Uterus (tissue), 4 donors: ENCODE measurements around the gene CDH2. TPM values are rescaled to one million over a fixed set of nuclear protein-coding genes. Genes with fewer than 3 reads are reported as not detected.

Source experiments
- DNase-seq, 2 donors: peaks; one replicate each; pipeline ENCODE4 v3.0.0-alpha.2; 2019 to 2020
- H3K27ac ChIP-seq, 2 donors: fragments of 200-600 bp; sonication (generic); 1 replicate in 1 of 2; 2 replicates in 1 of 2; pipeline ENCODE4 v1.5.1; 2016 to 2018
- H3K27me3 ChIP-seq, 2 donors: fragments of 200-600 bp; sonication (generic); one replicate each; pipeline ENCODE4 v1.5.1; 2018 to 2019; ENCODE audit warnings: control low read depth in 1 of 2
- H3K36me3 ChIP-seq, 2 donors: fragments of 200-600 bp; sonication (generic); one replicate each; pipeline ENCODE4 v1.5.1; 2019; ENCODE audit warnings: control low read depth in 1 of 2
- H3K4me1 ChIP-seq, 2 donors: fragments of 200-600 bp; sonication (generic); one replicate each; pipeline ENCODE4 v1.5.1; 2018 to 2019; ENCODE audit warnings: control low read depth in 1 of 2
- H3K4me3 ChIP-seq, 2 donors: fragments of 200-600 bp; sonication (generic); 1 replicate in 1 of 2; 2 replicates in 1 of 2; pipeline ENCODE4 v1.5.1; 2018 to 2019; ENCODE audit warnings: mild to moderate bottlenecking in 1 of 2
- H3K9me3 ChIP-seq, 2 donors: fragments of 200-600 bp; sonication (generic); one replicate each; pipeline ENCODE4 v1.5.1; 2019; ENCODE audit warnings: control low read depth in 1 of 2
- POLR2A ChIP-seq, 2 donors: fragments of 450-650 bp; IDR thresholded peaks; one replicate each; pipeline ENCODE4 v1.6.1; 2016; ENCODE audit warnings: antibody characterized with exemption in 2 of 2, mild to moderate bottlenecking in 1 of 2, moderate library complexity in 1 of 2
- intact Hi-C: fragments of 100-400 bp; cut with DNase I; formaldehyde crosslinking; loops from one replicate; pipeline ENCODE4 v1.15.1; 2023; ENCODE audit warnings: low total_unique reads
- total RNA-seq, 4 donors: library from RNA; depleted of rRNA in 3 of 4; stranded (reverse); fragments of >200 nt in 3 of 4; gene quantifications; one replicate each; pipeline versions ENCODE4 v1.1.0 to v1.2.4, GENCODE V29; 2014 to 2023
- TF ChIP-seq, protein P1 (sequence below), 4 experiments: fragments of 200-600 bp in 2 of 4; fragments of 450-650 bp in 2 of 4; sonication (generic) in 2 of 4; IDR thresholded peaks; one replicate each; pipeline ENCODE4 v1.5.1; 2016 to 2019; ENCODE audit warnings: antibody characterized with exemption in 4 of 4, mild to moderate bottlenecking in 2 of 4, moderate library complexity in 1 of 4
- donor health status: DM: yes; HTN: yes; CAD: no.

CDH2 gene
- total RNA-seq, 4 donors from 2014 or later: 0.26 to 58.2 (median 1.9) TPM

DNA sequence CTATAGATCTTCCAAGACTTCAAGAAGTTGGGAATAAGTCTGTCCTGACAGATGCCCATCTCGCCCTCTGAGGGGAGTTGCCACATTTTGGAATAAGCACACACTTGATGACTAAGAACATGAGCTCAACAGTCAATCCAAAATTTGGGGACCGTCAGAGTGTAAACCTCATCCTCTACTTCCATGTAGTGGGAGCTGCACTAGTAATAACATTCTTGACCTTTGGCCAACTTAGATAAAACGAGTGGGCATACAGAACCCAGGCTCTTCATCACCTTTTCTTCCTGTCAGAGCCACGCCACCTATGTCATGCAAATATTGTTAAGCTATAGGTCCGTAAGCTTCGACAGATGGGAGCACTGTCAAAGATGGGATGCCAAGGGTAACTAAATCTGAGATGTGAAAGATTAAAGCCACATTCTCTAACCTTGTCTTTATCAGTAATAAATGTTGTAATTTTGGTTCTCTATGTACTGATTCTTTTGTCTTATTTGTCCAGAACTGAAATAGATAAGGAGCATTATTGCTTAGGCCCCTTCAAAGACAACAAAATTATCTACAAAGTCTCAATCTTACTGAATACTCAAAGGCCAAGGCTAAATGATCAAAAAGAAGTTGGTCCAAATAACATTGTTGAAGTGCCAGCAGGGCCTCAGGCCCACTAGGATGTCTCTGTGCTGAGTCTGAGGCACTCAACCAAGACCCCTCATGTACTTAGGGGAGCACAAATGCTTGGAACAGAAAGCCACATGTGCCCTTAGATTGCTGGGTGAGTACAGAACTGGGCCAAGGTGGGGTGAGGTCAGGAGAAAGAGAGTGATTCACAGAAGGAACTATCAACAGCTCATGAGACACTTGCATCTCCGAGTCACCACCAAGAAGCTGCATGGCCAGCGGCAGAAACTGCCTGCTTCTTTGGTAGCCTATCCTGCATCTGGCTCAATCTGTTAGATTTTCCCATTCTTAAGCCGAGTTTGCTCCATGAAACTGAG is 15.0 kb downstream of the CDH2 start:
- Histone ChIP-seq H3K27me3 (no peaks in the 10 kb centered on the region), H3K9me3 (no peaks in the 10 kb centered on the region), H3K36me3 (no peaks in the 10 kb centered on the region), H3K4me3 (no peak overlapping the region), H3K4me1 (no peaks in the 10 kb centered on the region), H3K27ac (no peak overlapping the region)
- intact Hi-C loops: no loop called here
- DNase-seq: no peak
- TF ChIP-seq, protein P1, sequence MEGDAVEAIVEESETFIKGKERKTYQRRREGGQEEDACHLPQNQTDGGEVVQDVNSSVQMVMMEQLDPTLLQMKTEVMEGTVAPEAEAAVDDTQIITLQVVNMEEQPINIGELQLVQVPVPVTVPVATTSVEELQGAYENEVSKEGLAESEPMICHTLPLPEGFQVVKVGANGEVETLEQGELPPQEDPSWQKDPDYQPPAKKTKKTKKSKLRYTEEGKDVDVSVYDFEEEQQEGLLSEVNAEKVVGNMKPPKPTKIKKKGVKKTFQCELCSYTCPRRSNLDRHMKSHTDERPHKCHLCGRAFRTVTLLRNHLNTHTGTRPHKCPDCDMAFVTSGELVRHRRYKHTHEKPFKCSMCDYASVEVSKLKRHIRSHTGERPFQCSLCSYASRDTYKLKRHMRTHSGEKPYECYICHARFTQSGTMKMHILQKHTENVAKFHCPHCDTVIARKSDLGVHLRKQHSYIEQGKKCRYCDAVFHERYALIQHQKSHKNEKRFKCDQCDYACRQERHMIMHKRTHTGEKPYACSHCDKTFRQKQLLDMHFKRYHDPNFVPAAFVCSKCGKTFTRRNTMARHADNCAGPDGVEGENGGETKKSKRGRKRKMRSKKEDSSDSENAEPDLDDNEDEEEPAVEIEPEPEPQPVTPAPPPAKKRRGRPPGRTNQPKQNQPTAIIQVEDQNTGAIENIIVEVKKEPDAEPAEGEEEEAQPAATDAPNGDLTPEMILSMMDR (IDR thresholded peaks at IDR 0.05): no peak
- TF ChIP-seq POLR2A (IDR thresholded peaks at IDR 0.05): no peak

DNA sequence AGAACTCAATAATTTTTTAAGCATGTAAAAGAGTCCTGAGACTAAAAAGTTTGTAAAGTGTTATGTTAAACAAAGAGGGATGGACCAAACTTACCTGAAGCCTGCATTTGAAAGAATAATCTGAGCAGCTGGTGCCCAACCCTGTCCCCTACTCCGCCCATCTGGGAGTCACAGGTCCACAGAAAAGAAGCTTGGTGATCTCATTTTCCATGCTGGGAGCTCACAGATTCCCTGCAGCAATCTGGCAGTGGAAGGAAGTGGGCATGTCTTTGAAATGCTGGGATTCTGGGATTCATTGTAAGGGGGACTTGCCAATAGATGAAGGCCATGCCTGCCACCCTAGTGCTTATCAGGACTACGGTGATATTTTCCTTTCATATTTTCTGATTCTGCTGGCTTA is 17.9 kb downstream of the CDH2 start:
- no peak overlapping the region for H3K27ac ChIP-seq
- TF ChIP-seq, protein P1 (IDR thresholded peaks at IDR 0.05): no peak
- TF ChIP-seq POLR2A (IDR thresholded peaks at IDR 0.05): no peak
- H3K4me3 ChIP-seq: no peak overlapping the region
- H3K4me1 ChIP-seq: no peaks in the 10 kb centered on the region
- no peak for DNase-seq
- intact Hi-C loops: no loop called here
- no peaks in the 10 kb centered on the region for H3K9me3 ChIP-seq
- H3K36me3 ChIP-seq: no peaks in the 10 kb centered on the region
- H3K27me3 ChIP-seq: no peaks in the 10 kb centered on the region

DNA sequence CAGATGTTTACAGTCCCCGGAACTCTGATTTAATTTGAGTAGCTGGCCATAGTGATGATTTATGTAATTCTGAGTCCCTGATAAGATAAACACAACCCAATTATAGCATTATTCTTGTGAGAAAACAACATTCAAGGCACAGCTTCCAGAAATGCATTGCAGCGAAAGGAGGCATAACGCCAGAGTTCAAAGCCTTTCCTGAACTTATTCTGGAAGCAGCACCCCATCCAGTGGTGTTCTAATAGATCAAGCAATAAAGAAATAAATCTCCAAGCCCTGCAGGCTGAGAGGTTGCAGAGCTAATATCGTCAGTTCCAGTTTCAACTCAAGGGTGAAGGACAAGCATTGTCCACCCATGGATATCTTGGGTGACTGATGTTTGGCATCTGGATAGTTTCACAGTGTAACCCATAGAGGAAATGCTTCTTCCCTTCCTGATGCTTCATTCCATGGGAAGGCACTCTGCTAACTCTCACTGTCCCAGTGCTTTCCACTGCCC is 18.8 kb downstream of the CDH2 start:
- H3K4me3 ChIP-seq: no peak overlapping the region
- intact Hi-C loops: no loop called here
- no peaks in the 10 kb centered on the region for H3K9me3 ChIP-seq
- H3K27ac ChIP-seq: no peak overlapping the region
- no peaks in the 10 kb centered on the region for H3K4me1 ChIP-seq
- TF ChIP-seq POLR2A (IDR thresholded peaks at IDR 0.05): no peak
- TF ChIP-seq, protein P1 (IDR thresholded peaks at IDR 0.05): no peak
- no peaks in the 10 kb centered on the region for H3K36me3 ChIP-seq
- DNase-seq: no peak
- no peaks in the 10 kb centered on the region for H3K27me3 ChIP-seq

DNA sequence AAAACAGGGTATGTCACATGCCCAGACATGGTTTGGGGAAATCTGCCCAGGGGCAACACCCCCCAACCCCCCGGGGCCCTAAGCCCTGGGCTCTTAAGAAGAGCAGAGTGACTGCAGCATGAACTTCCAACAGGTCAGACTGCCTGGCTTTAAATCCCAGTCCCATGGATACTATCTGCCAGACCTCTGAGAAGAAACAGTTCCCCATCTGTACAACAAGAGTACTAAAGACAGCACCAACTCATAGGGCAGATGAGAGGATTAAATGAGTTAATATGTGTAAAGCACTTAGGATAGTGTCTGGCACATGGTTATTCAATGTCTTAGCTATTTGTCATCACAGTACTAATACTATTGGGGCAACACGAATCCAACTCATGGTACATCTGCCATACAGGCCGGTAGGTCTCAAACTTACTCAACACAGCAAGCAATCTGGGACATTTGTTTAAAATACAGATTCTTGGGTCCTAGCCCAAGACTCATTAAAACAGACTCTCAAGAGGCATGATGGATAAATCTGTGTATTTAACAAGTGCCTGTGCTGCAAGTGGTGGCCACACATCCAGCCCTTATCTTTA is 23.4 kb downstream of the CDH2 start:
- Histone ChIP-seq H3K27ac (no peak overlapping the region), H3K9me3 (no peaks in the 10 kb centered on the region), H3K27me3 (no peaks in the 10 kb centered on the region), H3K4me3 (no peak overlapping the region), H3K36me3 (no peaks in the 10 kb centered on the region), H3K4me1 (no peaks in the 10 kb centered on the region)
- intact Hi-C loops: no loop called here
- no peak for TF ChIP-seq POLR2A (IDR thresholded peaks at IDR 0.05)
- TF ChIP-seq, protein P1 (IDR thresholded peaks at IDR 0.05): no peak
- DNase-seq: no peak

DNA sequence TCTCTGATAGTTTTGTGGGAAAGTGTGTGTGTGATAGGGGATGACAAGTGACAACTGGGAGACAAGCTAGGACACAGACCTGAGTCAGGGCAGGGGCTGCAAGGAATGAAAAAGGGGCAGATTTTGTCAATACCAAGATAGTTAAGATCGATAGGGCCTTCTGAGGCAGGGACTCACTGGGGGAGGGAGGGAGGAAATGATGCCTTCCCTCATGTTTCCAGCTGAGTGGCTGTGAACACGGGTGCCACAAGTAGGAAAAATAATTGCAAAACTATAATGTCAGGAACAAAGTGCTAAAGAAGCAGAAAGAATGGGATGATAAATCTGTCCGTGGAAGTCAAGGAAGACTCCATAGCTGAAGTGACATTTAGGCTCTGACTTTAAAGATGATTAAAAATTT is 24.2 kb downstream of the CDH2 start:
- H3K27ac ChIP-seq: no peak overlapping the region
- H3K36me3 ChIP-seq: no peaks in the 10 kb centered on the region
- H3K27me3 ChIP-seq: no peaks in the 10 kb centered on the region
- intact Hi-C loops: no loop called here
- no peak for TF ChIP-seq POLR2A (IDR thresholded peaks at IDR 0.05)
- TF ChIP-seq, protein P1 (IDR thresholded peaks at IDR 0.05): no peak
- no peak overlapping the region for H3K4me3 ChIP-seq
- no peak for DNase-seq
- H3K9me3 ChIP-seq: no peaks in the 10 kb centered on the region
- H3K4me1 ChIP-seq: no peaks in the 10 kb centered on the region
